Activated CD4-positive, CD25-positive, alpha-beta regulatory T cell (primary cell): ENCODE results near the gene ADGRD1.
"Not testable (repeated sequence)": the region's sequence is repeated elsewhere in the genome, so short reads cannot be mapped to it uniquely, and the experiment has no call there.

ENCODE experiments used
- DNase-seq, 4 experiments: peaks; one replicate each; lab custom pipeline; 2025; lab: John Stamatoyannopoulos, UW

The ADGRD1 gene

GRCh38 chr12:131056626-131057025 lies 102.9 kb downstream of the ADGRD1 start:
- no peak for DNase-seq

- no peak for DNase-seq
These were observed 103.6 kb downstream of the ADGRD1 start for GRCh38 chr12:131057211-131057721.

GRCh38 chr12:131057722-131058515 lies 104.2 kb downstream of the ADGRD1 start:
- no peak for DNase-seq

- DNase-seq = no peak
These were observed 105.0 kb downstream of the ADGRD1 start for GRCh38 chr12:131058700-131059099.

- no peak for DNase-seq
These were observed 106.5 kb downstream of the ADGRD1 start for GRCh38 chr12:131060011-131060703.

GRCh38 chr12:131061041-131061806 lies 107.5 kb downstream of the ADGRD1 start:
- DNase-seq = no peak

GRCh38 chr12:131063413-131063812 lies 109.7 kb downstream of the ADGRD1 start:
- no peak for DNase-seq

GRCh38 chr12:131063960-131064359 lies 110.3 kb downstream of the ADGRD1 start:
- DNase-seq = no peak

GRCh38 chr12:131065279-131065678 lies 111.6 kb downstream of the ADGRD1 start:
- DNase-seq = no peak

- DNase-seq = no peak
These were observed 112.1 kb downstream of the ADGRD1 start for GRCh38 chr12:131065801-131066200.

GRCh38 chr12:131066207-131066885 lies 112.6 kb downstream of the ADGRD1 start:
- no peak for DNase-seq

- DNase-seq = no peak
These were observed 113.3 kb downstream of the ADGRD1 start for GRCh38 chr12:131066886-131067490.

- no peak for DNase-seq
These were observed 114.5 kb downstream of the ADGRD1 start for GRCh38 chr12:131067981-131068851.

GRCh38 chr12:131068926-131069720 lies 115.4 kb downstream of the ADGRD1 start:
- not testable (repeated sequence) for DNase-seq

- not testable (repeated sequence) for DNase-seq
These were observed 116.4 kb downstream of the ADGRD1 start for GRCh38 chr12:131070136-131070535.

- not testable (repeated sequence) for DNase-seq
These were observed 117.0 kb downstream of the ADGRD1 start for GRCh38 chr12:131070668-131071067.

GRCh38 chr12:131071234-131071820 lies 117.6 kb downstream of the ADGRD1 start:
- not testable (repeated sequence) for DNase-seq

GRCh38 chr12:131071950-131072349 lies 118.2 kb downstream of the ADGRD1 start:
- not testable (repeated sequence) for DNase-seq
